Umbilical cord (tissue), 2 donors: ENCODE data around the gene ASGR1. TPM values are rescaled to one million over a fixed set of nuclear protein-coding genes. Genes with fewer than 3 reads are reported as not detected.

ENCODE experiments used
- DNase-seq: peaks from one replicate; pipeline ENCODE4 v3.0.0-alpha.2; 2015; ENCODE audit warnings: low spot score
- total RNA-seq: library from RNA; depleted of rRNA; stranded (reverse); fragments of >200 nt; gene quantifications from one replicate; pipeline ENCODE4 v1.2.3, GENCODE V29; 2014; ENCODE audit warnings: low replicate concordance; ENCODE audit not compliant: insufficient read depth

Gene ASGR1
- total RNA-seq, 1 donor from 2014 or later, result 1.2 TPM

DNA sequence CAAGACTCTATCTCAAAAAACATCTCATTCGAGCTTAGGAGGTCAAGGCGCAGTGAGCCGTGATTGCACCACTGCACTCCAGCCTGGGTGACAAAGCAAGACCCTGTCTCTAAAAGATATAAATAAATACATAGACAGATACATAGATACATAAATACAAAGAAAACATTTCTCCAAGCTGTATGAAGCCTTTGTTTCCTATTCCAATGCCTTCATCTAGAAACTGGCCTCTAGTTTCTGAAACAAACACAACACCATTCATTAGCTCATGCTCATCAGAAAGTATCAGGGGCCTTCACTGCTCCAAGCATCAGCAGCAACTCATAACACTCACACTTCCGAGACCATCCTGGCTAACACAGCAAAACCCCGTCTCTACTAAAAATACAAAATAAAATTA is 54.2 kb downstream of the ASGR1 start:
- DNase-seq, result no peak

DNA sequence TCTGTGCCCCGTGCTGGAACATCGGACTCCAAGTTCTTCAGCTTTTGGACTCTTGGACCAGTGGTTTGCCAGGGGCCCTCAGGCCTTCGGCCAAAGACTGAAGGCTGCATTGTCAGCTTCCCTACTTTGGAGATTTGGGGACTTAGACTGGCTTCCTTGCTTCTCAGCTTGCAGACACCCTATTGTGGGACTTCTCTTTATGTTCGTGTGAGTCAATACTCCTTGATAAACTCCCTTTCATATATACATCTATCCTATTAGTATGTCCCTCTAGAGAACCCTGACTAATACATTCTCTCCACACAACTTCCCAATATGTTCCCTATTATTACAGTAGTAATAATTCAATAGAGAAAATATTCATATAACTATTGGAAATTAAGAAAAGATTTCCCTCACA is 55.3 kb downstream of the ASGR1 start:
- DNase-seq, result no peak

Other genes with a start within 250 kb of the ASGR1 start
- gene ALOX12, start 183.3 kb downstream of the ASGR1 start, total RNA-seq, result not detected
- 12.8 TPM for gene RNASEK, start 166.7 kb downstream of the ASGR1 start, total RNA-seq
- gene BCL6B, start 156.3 kb downstream of the ASGR1 start, total RNA-seq, result 35.2 TPM
- not detected for gene SLC16A13, start 143.4 kb downstream of the ASGR1 start, total RNA-seq
- 2.9 TPM for gene SLC16A11, start 135.3 kb downstream of the ASGR1 start, total RNA-seq
- gene CLEC10A, start 99.1 kb downstream of the ASGR1 start, total RNA-seq, result not detected
- gene ASGR2, start 64.5 kb downstream of the ASGR1 start, total RNA-seq, result not detected
- 18.3 TPM for gene DLG4, start 40.5 kb upstream of the ASGR1 start, total RNA-seq
- gene ACADVL, start 40.6 kb upstream of the ASGR1 start, total RNA-seq, result 147 TPM
- 64.8 TPM for gene DVL2, start 55.1 kb upstream of the ASGR1 start, total RNA-seq
- gene PHF23, start 60.1 kb upstream of the ASGR1 start, total RNA-seq, result 29.1 TPM
- 240 TPM for gene GABARAP, start 63.1 kb upstream of the ASGR1 start, total RNA-seq
- 15.4 TPM for gene CTDNEP1, start 72.4 kb upstream of the ASGR1 start, total RNA-seq
- 13.7 TPM for gene ELP5, start 72.8 kb upstream of the ASGR1 start, total RNA-seq
- 14.2 TPM for gene CLDN7, start 83.1 kb upstream of the ASGR1 start, total RNA-seq
- 7.7 TPM for gene SLC2A4, start 102.3 kb upstream of the ASGR1 start, total RNA-seq
- gene YBX2, start 115.3 kb upstream of the ASGR1 start, total RNA-seq, result 0.96 TPM
- gene EIF5A, start 128.3 kb upstream of the ASGR1 start, total RNA-seq, result 136 TPM
- gene GPS2, start 136.0 kb upstream of the ASGR1 start, total RNA-seq, result 20.5 TPM
- gene NEURL4, start 150.0 kb upstream of the ASGR1 start, total RNA-seq, result 35.6 TPM
- gene ACAP1, start 157.2 kb upstream of the ASGR1 start, total RNA-seq, result 5.3 TPM
- gene KCTD11, start 172.8 kb upstream of the ASGR1 start, total RNA-seq, result 18.3 TPM
- gene TMEM95, start 175.8 kb upstream of the ASGR1 start, total RNA-seq, result not detected
- gene TNK1, start 201.7 kb upstream of the ASGR1 start, total RNA-seq, result 12.8 TPM
- gene PLSCR3, start 215.2 kb upstream of the ASGR1 start, total RNA-seq, result 21.9 TPM
- gene TMEM256, start 224.7 kb upstream of the ASGR1 start, total RNA-seq, result 89.3 TPM
- 4.8 TPM for gene NLGN2, start 228.5 kb upstream of the ASGR1 start, total RNA-seq
- gene SPEM1, start 241.0 kb upstream of the ASGR1 start, total RNA-seq, result not detected
- not detected for gene SPEM2, start 246.2 kb upstream of the ASGR1 start, total RNA-seq
- 0.96 TPM for gene SPEM3, start 249.5 kb upstream of the ASGR1 start, total RNA-seq